ENCODE measurements around the gene CTSS. TPM values are rescaled to one million over a fixed set of nuclear protein-coding genes. Genes with fewer than 3 reads are reported as not detected.

The CTSS gene
- total RNA-seq, 1 experiment from 2014 or later, result 0.66 TPM

DNA sequence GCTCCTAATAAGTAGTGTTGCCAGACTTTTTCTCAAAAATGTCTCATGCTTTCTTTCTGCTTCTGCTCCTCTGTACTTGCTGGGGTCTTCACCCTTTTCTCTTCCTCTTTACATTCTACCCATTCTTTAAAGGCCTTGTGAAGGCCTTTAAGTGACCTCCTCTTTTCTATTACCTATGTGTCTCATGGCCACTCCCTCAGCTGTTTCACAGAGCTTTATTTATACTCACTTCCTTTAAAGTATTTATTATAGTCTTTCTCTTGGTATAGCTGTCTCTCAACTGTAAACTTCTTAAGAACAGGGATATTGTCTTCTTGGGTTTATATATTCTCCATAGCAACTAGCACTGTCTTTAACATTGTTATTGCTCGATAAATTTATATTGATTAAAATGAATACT is 69.4 kb downstream of the CTSS start (continued):
- TF ChIP-seq, protein P1, sequence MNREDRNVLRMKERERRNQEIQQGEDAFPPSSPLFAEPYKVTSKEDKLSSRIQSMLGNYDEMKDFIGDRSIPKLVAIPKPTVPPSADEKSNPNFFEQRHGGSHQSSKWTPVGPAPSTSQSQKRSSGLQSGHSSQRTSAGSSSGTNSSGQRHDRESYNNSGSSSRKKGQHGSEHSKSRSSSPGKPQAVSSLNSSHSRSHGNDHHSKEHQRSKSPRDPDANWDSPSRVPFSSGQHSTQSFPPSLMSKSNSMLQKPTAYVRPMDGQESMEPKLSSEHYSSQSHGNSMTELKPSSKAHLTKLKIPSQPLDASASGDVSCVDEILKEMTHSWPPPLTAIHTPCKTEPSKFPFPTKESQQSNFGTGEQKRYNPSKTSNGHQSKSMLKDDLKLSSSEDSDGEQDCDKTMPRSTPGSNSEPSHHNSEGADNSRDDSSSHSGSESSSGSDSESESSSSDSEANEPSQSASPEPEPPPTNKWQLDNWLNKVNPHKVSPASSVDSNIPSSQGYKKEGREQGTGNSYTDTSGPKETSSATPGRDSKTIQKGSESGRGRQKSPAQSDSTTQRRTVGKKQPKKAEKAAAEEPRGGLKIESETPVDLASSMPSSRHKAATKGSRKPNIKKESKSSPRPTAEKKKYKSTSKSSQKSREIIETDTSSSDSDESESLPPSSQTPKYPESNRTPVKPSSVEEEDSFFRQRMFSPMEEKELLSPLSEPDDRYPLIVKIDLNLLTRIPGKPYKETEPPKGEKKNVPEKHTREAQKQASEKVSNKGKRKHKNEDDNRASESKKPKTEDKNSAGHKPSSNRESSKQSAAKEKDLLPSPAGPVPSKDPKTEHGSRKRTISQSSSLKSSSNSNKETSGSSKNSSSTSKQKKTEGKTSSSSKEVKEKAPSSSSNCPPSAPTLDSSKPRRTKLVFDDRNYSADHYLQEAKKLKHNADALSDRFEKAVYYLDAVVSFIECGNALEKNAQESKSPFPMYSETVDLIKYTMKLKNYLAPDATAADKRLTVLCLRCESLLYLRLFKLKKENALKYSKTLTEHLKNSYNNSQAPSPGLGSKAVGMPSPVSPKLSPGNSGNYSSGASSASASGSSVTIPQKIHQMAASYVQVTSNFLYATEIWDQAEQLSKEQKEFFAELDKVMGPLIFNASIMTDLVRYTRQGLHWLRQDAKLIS (CRISPR knock-in tag; IDR thresholded peaks at IDR 0.05; ENCODE audit: borderline replicate concordance), result no peak
- TF ChIP-seq EMX1 (CRISPR knock-in tag; IDR thresholded peaks at IDR 0.05), result no peak
- no peak for TF ChIP-seq ZNF317 (CRISPR knock-in tag; IDR thresholded peaks at IDR 0.05; ENCODE audit: borderline replicate concordance, low read depth)

DNA sequence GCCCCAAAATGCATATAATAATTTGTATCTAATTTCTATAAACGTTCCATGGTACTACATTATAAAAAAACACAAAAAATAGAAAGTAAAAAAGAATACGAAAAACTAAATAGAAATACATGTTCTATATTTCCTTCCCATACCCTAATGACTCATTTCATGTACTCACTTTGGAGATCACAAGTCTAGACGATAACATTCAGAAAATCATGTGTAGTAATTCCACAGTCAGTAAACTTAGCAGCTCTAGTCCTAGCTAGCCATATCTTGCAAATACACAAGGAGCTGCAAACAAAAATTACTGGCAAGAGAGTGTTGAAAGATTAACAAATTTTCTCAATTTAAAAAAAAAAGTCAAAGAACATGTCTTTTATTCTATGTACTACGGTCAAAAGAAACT is 70.0 kb downstream of the CTSS start:
- TF ChIP-seq, protein P2, sequence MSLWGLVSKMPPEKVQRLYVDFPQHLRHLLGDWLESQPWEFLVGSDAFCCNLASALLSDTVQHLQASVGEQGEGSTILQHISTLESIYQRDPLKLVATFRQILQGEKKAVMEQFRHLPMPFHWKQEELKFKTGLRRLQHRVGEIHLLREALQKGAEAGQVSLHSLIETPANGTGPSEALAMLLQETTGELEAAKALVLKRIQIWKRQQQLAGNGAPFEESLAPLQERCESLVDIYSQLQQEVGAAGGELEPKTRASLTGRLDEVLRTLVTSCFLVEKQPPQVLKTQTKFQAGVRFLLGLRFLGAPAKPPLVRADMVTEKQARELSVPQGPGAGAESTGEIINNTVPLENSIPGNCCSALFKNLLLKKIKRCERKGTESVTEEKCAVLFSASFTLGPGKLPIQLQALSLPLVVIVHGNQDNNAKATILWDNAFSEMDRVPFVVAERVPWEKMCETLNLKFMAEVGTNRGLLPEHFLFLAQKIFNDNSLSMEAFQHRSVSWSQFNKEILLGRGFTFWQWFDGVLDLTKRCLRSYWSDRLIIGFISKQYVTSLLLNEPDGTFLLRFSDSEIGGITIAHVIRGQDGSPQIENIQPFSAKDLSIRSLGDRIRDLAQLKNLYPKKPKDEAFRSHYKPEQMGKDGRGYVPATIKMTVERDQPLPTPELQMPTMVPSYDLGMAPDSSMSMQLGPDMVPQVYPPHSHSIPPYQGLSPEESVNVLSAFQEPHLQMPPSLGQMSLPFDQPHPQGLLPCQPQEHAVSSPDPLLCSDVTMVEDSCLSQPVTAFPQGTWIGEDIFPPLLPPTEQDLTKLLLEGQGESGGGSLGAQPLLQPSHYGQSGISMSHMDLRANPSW (CRISPR knock-in tag; conservative IDR thresholded peaks at IDR 0.05; ENCODE audit: low read depth), result no peak
- TF ChIP-seq IRF2 (CRISPR knock-in tag; IDR thresholded peaks at IDR 0.05; ENCODE audit: borderline replicate concordance, low read depth) (no peak), RELA (CRISPR knock-in tag; IDR thresholded peaks at IDR 0.05; ENCODE audit: borderline replicate concordance) (no peak), ZNF416 (CRISPR knock-in tag; IDR thresholded peaks at IDR 0.05) (no peak), NR3C1 (CRISPR knock-in tag; conservative IDR thresholded peaks at IDR 0.05; ENCODE audit: low read depth) (no peak), NFE2L1 (CRISPR knock-in tag; IDR thresholded peaks at IDR 0.05) (no peak), ZNF263 (CRISPR knock-in tag; IDR thresholded peaks at IDR 0.05; ENCODE audit: low read depth) (no peak), ZBTB21 (CRISPR knock-in tag; IDR thresholded peaks at IDR 0.05; ENCODE audit: borderline replicate concordance) (no peak)
- TF ChIP-seq, protein P3, sequence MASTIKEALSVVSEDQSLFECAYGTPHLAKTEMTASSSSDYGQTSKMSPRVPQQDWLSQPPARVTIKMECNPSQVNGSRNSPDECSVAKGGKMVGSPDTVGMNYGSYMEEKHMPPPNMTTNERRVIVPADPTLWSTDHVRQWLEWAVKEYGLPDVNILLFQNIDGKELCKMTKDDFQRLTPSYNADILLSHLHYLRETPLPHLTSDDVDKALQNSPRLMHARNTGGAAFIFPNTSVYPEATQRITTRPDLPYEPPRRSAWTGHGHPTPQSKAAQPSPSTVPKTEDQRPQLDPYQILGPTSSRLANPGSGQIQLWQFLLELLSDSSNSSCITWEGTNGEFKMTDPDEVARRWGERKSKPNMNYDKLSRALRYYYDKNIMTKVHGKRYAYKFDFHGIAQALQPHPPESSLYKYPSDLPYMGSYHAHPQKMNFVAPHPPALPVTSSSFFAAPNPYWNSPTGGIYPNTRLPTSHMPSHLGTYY (CRISPR knock-in tag; IDR thresholded peaks at IDR 0.05), result no peak
- TF ChIP-seq, protein P4, sequence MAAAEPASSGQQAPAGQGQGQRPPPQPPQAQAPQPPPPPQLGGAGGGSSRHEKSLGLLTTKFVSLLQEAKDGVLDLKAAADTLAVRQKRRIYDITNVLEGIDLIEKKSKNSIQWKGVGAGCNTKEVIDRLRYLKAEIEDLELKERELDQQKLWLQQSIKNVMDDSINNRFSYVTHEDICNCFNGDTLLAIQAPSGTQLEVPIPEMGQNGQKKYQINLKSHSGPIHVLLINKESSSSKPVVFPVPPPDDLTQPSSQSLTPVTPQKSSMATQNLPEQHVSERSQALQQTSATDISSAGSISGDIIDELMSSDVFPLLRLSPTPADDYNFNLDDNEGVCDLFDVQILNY (CRISPR knock-in tag; IDR thresholded peaks at IDR 0.05), result no peak
- TF ChIP-seq, protein P5, sequence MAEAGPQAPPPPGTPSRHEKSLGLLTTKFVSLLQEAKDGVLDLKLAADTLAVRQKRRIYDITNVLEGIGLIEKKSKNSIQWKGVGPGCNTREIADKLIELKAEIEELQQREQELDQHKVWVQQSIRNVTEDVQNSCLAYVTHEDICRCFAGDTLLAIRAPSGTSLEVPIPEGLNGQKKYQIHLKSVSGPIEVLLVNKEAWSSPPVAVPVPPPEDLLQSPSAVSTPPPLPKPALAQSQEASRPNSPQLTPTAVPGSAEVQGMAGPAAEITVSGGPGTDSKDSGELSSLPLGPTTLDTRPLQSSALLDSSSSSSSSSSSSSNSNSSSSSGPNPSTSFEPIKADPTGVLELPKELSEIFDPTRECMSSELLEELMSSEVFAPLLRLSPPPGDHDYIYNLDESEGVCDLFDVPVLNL (CRISPR knock-in tag; IDR thresholded peaks at IDR 0.05; ENCODE audit: borderline replicate concordance, low read depth), result no peak
- TF ChIP-seq, protein P6, sequence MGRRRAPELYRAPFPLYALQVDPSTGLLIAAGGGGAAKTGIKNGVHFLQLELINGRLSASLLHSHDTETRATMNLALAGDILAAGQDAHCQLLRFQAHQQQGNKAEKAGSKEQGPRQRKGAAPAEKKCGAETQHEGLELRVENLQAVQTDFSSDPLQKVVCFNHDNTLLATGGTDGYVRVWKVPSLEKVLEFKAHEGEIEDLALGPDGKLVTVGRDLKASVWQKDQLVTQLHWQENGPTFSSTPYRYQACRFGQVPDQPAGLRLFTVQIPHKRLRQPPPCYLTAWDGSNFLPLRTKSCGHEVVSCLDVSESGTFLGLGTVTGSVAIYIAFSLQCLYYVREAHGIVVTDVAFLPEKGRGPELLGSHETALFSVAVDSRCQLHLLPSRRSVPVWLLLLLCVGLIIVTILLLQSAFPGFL (CRISPR knock-in tag; IDR thresholded peaks at IDR 0.05; ENCODE audit: borderline replicate concordance), result no peak
- TF ChIP-seq, protein P7, sequence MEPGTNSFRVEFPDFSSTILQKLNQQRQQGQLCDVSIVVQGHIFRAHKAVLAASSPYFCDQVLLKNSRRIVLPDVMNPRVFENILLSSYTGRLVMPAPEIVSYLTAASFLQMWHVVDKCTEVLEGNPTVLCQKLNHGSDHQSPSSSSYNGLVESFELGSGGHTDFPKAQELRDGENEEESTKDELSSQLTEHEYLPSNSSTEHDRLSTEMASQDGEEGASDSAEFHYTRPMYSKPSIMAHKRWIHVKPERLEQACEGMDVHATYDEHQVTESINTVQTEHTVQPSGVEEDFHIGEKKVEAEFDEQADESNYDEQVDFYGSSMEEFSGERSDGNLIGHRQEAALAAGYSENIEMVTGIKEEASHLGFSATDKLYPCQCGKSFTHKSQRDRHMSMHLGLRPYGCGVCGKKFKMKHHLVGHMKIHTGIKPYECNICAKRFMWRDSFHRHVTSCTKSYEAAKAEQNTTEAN (CRISPR knock-in tag; IDR thresholded peaks at IDR 0.05), result no peak
- H3K27ac Mint-ChIP-seq, result peak overlapping the region; percentile 15
- H3K27me3 Mint-ChIP-seq (ENCODE audit: low read depth), result no peaks in the 10 kb centered on the region
- POLR2A ChIA-PET, result interaction anchor here (1.1 kb wide), 1 partner anchor 116 kb away, joined by 4 read pairs; the partner anchor contains the start of gene MCL1
- DNase-seq (ENCODE audit: low spot score), result no peak
- H3K4me3 Mint-ChIP-seq, result peak overlapping the region; percentile 62
- ATAC-seq, result no peak
- no peaks in the 10 kb centered on the region for H3K9me3 Mint-ChIP-seq
- CTCF ChIA-PET, result interaction anchor here (0.7 kb wide), 1 partner anchor 118 kb away, joined by 3 read pairs; no protein-coding TSS in a partner anchor
- H3K4me1 Mint-ChIP-seq, result peaks cover 8% of the 10 kb centered on the region
- H3K36me3 Mint-ChIP-seq, result peaks cover 43% of the 10 kb centered on the region

All from WTC11 (cell line).